Measurements from ENCODE around the gene ACTR2. TPM values are rescaled to one million over a fixed set of nuclear protein-coding genes. Genes with fewer than 3 reads are reported as not detected.
"Not testable (repeated sequence)": the region's sequence is repeated elsewhere in the genome, so short reads cannot be mapped to it uniquely, and the experiment has no call there.

The ACTR2 gene
- total RNA-seq, 2 donors from 2014 or later = 26.0 to 46.7 TPM

- no peak overlapping the region for H3K4me3 ChIP-seq
- ATAC-seq (peak; percentile 48), DNase-seq (peak in 3 of 4 donors; percentile 25 to 54 (median 45))
- no peak overlapping the region for H3K27ac ChIP-seq
- intact Hi-C loops (cut with DNase I) = no loop called here
- H3K4me1 ChIP-seq = no peaks in the 10 kb centered on the region
- H3K9me3 ChIP-seq = no peaks in the 10 kb centered on the region
- 67 to 71% methylated on average over 6 of the region's 6 CpGs for WGBS, 2 donors
- H3K27me3 ChIP-seq = no peaks in the 10 kb centered on the region
- TF ChIP-seq POLR2A (IDR thresholded peaks at IDR 0.05) (no peak), CTCF (IDR thresholded peaks at IDR 0.05) (no peak)
- H3K36me3 ChIP-seq (replicated peaks in 1 of 2; ENCODE audit: insufficient read depth in 1 of 2, low read depth in 2 of 2) = peaks cover 0 to 10% of the 10 kb centered on the region in 2 donors
Observed at GRCh38 chr2:65316072-65316471, 88.4 kb downstream of the ACTR2 start.

GRCh38 chr2:65317351-65317750, 89.7 kb downstream of the ACTR2 start:
- H3K9me3 ChIP-seq; H3K27me3 ChIP-seq; H3K4me1 ChIP-seq; ATAC-seq; intact Hi-C loops (cut with DNase I); H3K4me3 ChIP-seq; H3K27ac ChIP-seq; DNase-seq: not testable (repeated sequence)
- 87 to 94% methylated on average over 6 to 7 of the region's 7 CpGs for WGBS, 2 donors
- peaks cover 0 to 10% of the 10 kb centered on the region in 2 donors for H3K36me3 ChIP-seq (replicated peaks in 1 of 2; ENCODE audit: insufficient read depth in 1 of 2, low read depth in 2 of 2)

GRCh38 chr2:65317841-65318240, 90.2 kb downstream of the ACTR2 start:
- Histone ChIP-seq H3K9me3 (no peaks in the 10 kb centered on the region), H3K27me3 (no peaks in the 10 kb centered on the region), H3K4me1 (no peaks in the 10 kb centered on the region), H3K27ac (no peak overlapping the region), H3K36me3 (replicated peaks in 1 of 2; ENCODE audit: insufficient read depth in 1 of 2, low read depth in 2 of 2) (peaks cover 0 to 10% of the 10 kb centered on the region in 2 donors), H3K4me3 (no peak overlapping the region)
- ATAC-seq (no peak), DNase-seq (no peak)
- intact Hi-C loops (cut with DNase I) = no loop called here
- TF ChIP-seq CTCF (IDR thresholded peaks at IDR 0.05) (no peak), POLR2A (IDR thresholded peaks at IDR 0.05) (no peak)
- 89 to 97% methylated on average over 7 of the region's 7 CpGs for WGBS, 2 donors

- WGBS, 2 donors = 94 to 97% methylated on average over 5 of the region's 5 CpGs
- TF ChIP-seq CTCF (IDR thresholded peaks at IDR 0.05) = no peak
- no peak for TF ChIP-seq POLR2A (IDR thresholded peaks at IDR 0.05)
- DNase-seq = no peak
- Histone ChIP-seq H3K9me3 (no peaks in the 10 kb centered on the region), H3K4me1 (no peaks in the 10 kb centered on the region), H3K27me3 (no peaks in the 10 kb centered on the region), H3K27ac (no peak overlapping the region), H3K4me3 (no peak overlapping the region), H3K36me3 (replicated peaks in 1 of 2; ENCODE audit: insufficient read depth in 1 of 2, low read depth in 2 of 2) (peaks cover 0 to 2% of the 10 kb centered on the region in 2 donors)
- intact Hi-C loops (cut with DNase I) = no loop called here
- no peak for ATAC-seq
Observed at GRCh38 chr2:65319072-65319673, 91.5 kb downstream of the ACTR2 start.

- WGBS, 2 donors = 85 to 91% methylated on average over 1 of the region's 1 CpG
- peak overlapping the region in 1 of 4 donors; percentile 17 for H3K27ac ChIP-seq
- H3K9me3 ChIP-seq = no peaks in the 10 kb centered on the region
Observed at GRCh38 chr2:65319674-65320041, 92.0 kb downstream of the ACTR2 start.

More at GRCh38 chr2:65319674-65320041, 92.0 kb downstream of the ACTR2 start:
- TF ChIP-seq CTCF (IDR thresholded peaks at IDR 0.05) = no peak
- TF ChIP-seq POLR2A (IDR thresholded peaks at IDR 0.05) = no peak
- no peaks in the 10 kb centered on the region for H3K27me3 ChIP-seq
- intact Hi-C loops (cut with DNase I) = no loop called here
- peaks cover 0 to 2% of the 10 kb centered on the region in 2 donors for H3K36me3 ChIP-seq (replicated peaks in 1 of 2; ENCODE audit: insufficient read depth in 1 of 2, low read depth in 2 of 2)
- ATAC-seq (no peak), DNase-seq (no peak)
- H3K4me1 ChIP-seq = no peaks in the 10 kb centered on the region
- no peak overlapping the region for H3K4me3 ChIP-seq
